ENCODE data around the gene HJURP. TPM values are rescaled to one million over a fixed set of nuclear protein-coding genes. Genes with fewer than 3 reads are reported as not detected.
A peak's percentile ranks its signal among the peaks of the same experiment; 100 is the strongest.

The HJURP gene
- polyA plus RNA-seq, 3 donors, result not detected

DNA sequence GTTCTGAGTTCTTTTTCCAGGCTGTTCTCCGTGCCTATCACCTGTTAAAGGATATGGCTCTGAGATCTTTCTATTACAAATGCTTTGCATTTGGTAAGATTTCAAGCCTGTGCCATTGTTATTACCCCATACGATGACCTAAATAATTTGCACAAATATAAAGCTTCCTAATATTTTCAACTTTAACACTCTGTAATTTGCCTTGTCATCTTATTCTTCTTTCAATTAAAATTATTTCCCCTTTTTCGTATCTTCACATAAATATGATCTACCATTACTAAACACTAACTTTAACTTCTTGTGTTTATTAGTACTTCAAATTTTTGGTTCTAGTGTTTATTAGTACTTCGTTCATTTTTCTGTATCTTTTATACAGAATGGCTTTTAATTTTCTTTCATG lies 17.1 kb upstream of the HJURP start:
- no peak overlapping the region for H3K4me3 Mint-ChIP-seq
- H3K27me3 Mint-ChIP-seq (ENCODE audit: low read depth in 3 of 3), result peaks cover 15 to 27% (median 23%) of the 10 kb centered on the region in 3 donors
- peaks cover 3 to 8% of the 10 kb centered on the region in 2 donors for H3K27me3 ChIP-seq (ENCODE audit: control insufficient read depth in 2 of 2, insufficient read depth in 2 of 2, low read length in 2 of 2)
- H3K27ac Mint-ChIP-seq, result no peak overlapping the region
- peaks cover under 1 to 6% of the 10 kb centered on the region in 2 donors for H3K9me3 ChIP-seq (replicated peaks in 1 of 2; ENCODE audit: control insufficient read depth in 1 of 2, insufficient read depth in 1 of 2, low read length in 2 of 2)
- intact Hi-C loops (cut with micrococcal nuclease), result no loop called here
- H2AFZ ChIP-seq (ENCODE audit: insufficient read depth, low read depth, low read length, poor library complexity, severe bottlenecking), result no peak overlapping the region
- no CpG with 5 or more reads among the region's 4 CpGs for WGBS (ENCODE audit: insufficient coverage)
- H3K4me2 ChIP-seq (replicated peaks; ENCODE audit: extremely low read depth, low read length, poor library complexity, severe bottlenecking), result no peak overlapping the region
- no peak overlapping the region for H3K9ac ChIP-seq (ENCODE audit: insufficient read depth, low read length, poor library complexity, severe bottlenecking)
- H3K4me1 ChIP-seq (ENCODE audit: control insufficient read depth in 1 of 2, insufficient read depth in 2 of 2, low read length in 2 of 2), result peaks cover 4 to 13% of the 10 kb centered on the region in 2 donors
- no peaks in the 10 kb centered on the region for H3K36me3 ChIP-seq (replicated peaks in 1 of 2; ENCODE audit: control insufficient read depth in 1 of 2, insufficient read depth in 2 of 2, low read length in 2 of 2)
- H4K20me1 ChIP-seq (ENCODE audit: insufficient read depth, low read length), result no peaks in the 10 kb centered on the region
- TF ChIP-seq, protein P1, sequence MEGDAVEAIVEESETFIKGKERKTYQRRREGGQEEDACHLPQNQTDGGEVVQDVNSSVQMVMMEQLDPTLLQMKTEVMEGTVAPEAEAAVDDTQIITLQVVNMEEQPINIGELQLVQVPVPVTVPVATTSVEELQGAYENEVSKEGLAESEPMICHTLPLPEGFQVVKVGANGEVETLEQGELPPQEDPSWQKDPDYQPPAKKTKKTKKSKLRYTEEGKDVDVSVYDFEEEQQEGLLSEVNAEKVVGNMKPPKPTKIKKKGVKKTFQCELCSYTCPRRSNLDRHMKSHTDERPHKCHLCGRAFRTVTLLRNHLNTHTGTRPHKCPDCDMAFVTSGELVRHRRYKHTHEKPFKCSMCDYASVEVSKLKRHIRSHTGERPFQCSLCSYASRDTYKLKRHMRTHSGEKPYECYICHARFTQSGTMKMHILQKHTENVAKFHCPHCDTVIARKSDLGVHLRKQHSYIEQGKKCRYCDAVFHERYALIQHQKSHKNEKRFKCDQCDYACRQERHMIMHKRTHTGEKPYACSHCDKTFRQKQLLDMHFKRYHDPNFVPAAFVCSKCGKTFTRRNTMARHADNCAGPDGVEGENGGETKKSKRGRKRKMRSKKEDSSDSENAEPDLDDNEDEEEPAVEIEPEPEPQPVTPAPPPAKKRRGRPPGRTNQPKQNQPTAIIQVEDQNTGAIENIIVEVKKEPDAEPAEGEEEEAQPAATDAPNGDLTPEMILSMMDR (IDR thresholded peaks at IDR 0.05), result no peak
- H3K4me3 ChIP-seq (replicated peaks in 1 of 3; ENCODE audit: low read depth in 2 of 3, low read length in 3 of 3), result no peak overlapping the region
- H3K4me1 Mint-ChIP-seq, result peaks cover 17% of the 10 kb centered on the region
- peaks cover 6 to 24% (median 16%) of the 10 kb centered on the region in 7 donors for H3K9me3 Mint-ChIP-seq
- no peak for DNase-seq
- H3K79me2 ChIP-seq (ENCODE audit: insufficient read depth, low read length), result no peaks in the 10 kb centered on the region
- H3K36me3 Mint-ChIP-seq, result no peaks in the 10 kb centered on the region
- no peak overlapping the region for H3K27ac ChIP-seq (ENCODE audit: low read depth in 1 of 2, low read length in 2 of 2)

DNA sequence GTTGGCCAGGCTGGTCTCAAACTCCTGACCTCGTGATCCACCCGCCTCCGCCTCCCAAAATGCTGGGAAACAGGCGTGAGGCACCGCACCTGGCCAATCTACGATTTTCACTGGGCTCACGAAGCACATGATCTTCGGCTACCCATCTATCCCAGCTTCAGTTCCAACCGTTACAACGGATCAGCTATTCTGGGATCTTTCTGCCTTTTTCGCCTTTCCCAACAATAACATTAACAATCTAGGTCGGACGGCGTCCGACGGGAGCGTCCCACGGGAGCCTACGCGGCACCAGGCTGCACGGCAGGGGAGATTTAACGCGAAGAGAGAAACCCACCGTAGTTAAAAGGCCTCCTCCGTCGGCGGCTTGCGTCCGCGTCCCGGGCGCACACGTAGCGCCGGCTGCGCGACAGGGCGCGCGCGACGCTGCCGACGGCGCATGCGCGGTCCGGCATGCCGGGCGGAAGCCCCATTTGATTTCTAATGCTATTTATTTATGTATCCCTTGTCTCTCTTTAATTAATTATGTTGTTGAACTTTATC lies 13.7 kb upstream of the HJURP start, which contains the start of gene MSL3B:
TSS of gene MSL3B (minus strand) at position 394 of the 540 bp plus-strand sequence.
- WGBS (ENCODE audit: insufficient coverage), result 22% methylated on average over 34 of the region's 50 CpGs
- TF ChIP-seq, protein P1 (IDR thresholded peaks at IDR 0.05), result no peak

More for the DNA sequence above, 13.7 kb upstream of the HJURP start, which contains the start of gene MSL3B:
- peak; percentile 22 to 44 (median 41) for DNase-seq
- peaks cover 17% of the 10 kb centered on the region for H3K4me1 Mint-ChIP-seq
- H3K27me3 ChIP-seq (ENCODE audit: control insufficient read depth in 2 of 2, insufficient read depth in 2 of 2, low read length in 2 of 2), result peaks cover 3 to 6% of the 10 kb centered on the region in 2 donors
- H3K36me3 Mint-ChIP-seq, result no peaks in the 10 kb centered on the region
- peaks cover 6 to 27% (median 19%) of the 10 kb centered on the region in 7 donors for H3K9me3 Mint-ChIP-seq
- no peak within 1 kb of the TSS for H3K27ac ChIP-seq (ENCODE audit: low read depth in 1 of 2, low read length in 2 of 2)
- H3K4me3 ChIP-seq (replicated peaks in 1 of 3; ENCODE audit: low read depth in 2 of 3, low read length in 3 of 3), result peak within 1 kb of the TSS; percentile 40 to 78 (median 43)
- peak within 1 kb of the TSS in 3 of 7 donors; percentile 54 to 79 (median 79) for H3K27ac Mint-ChIP-seq
- H2AFZ ChIP-seq (ENCODE audit: insufficient read depth, low read depth, low read length, poor library complexity, severe bottlenecking), result peak within 1 kb of the TSS; percentile 85
- no peaks in the 10 kb centered on the region for H4K20me1 ChIP-seq (ENCODE audit: insufficient read depth, low read length)
- peak within 1 kb of the TSS; percentile 70 for H3K4me2 ChIP-seq (replicated peaks; ENCODE audit: extremely low read depth, low read length, poor library complexity, severe bottlenecking)
- peak within 1 kb of the TSS; percentile 63 for H3K9ac ChIP-seq (ENCODE audit: insufficient read depth, low read length, poor library complexity, severe bottlenecking)
- H3K27me3 Mint-ChIP-seq (ENCODE audit: low read depth in 3 of 3), result peaks cover 11 to 19% (median 13%) of the 10 kb centered on the region in 3 donors
- H3K4me1 ChIP-seq (ENCODE audit: control insufficient read depth in 1 of 2, insufficient read depth in 2 of 2, low read length in 2 of 2), result peaks cover 4 to 13% of the 10 kb centered on the region in 2 donors
- intact Hi-C loops (cut with micrococcal nuclease), result no loop called here
- H3K4me3 Mint-ChIP-seq, result peak within 1 kb of the TSS; percentile 83 to 94
- H3K9me3 ChIP-seq (replicated peaks in 1 of 2; ENCODE audit: control insufficient read depth in 1 of 2, insufficient read depth in 1 of 2, low read length in 2 of 2), result peaks cover 5 to 6% of the 10 kb centered on the region in 2 donors
- no peaks in the 10 kb centered on the region for H3K36me3 ChIP-seq (replicated peaks in 1 of 2; ENCODE audit: control insufficient read depth in 1 of 2, insufficient read depth in 2 of 2, low read length in 2 of 2)
- no peaks in the 10 kb centered on the region for H3K79me2 ChIP-seq (ENCODE audit: insufficient read depth, low read length)
